Lung (tissue), 5 donors: ENCODE data around the gene CFHR2. TPM values are rescaled to one million over a fixed set of nuclear protein-coding genes. Genes with fewer than 3 reads are reported as not detected.

Experiments used
- polyA plus RNA-seq, 2 donors: library from polyadenylated mRNA; stranded (reverse); fragments of 200-250 nt; gene quantifications; one replicate each; pipeline ENCODE4 v1.2.1, GENCODE V29; 2013
- small RNA-seq: library from RNA; depleted of rRNA; stranded (forward); fragments of <200 nt; gene quantifications from one replicate; pipeline ENCODE3, GENCODE V24; 2014; ENCODE audit warnings: low replicate concordance
- total RNA-seq, 2 donors: library from RNA; depleted of rRNA in 1 of 2; stranded (reverse); fragments of >200 nt in 1 of 2; gene quantifications; one replicate each; pipeline ENCODE4 v1.2.1, GENCODE V29; 2014 to 2021
- donor health status: Bipolar disorder and iron deficiency.
- donor health status: healthy.
- donor health status: DM: yes; HTN: yes; CAD: no.

CFHR2 gene
- total and polyA plus RNA-seq, 4 donors = 0.28 TPM; not detected in 3

Small RNA genes lying within 50 kb of the gene (small RNA-seq; reads per million reads assigned to genes)
- gene AL139418.1 = not detected

Other genes starting within 250 kb of the CFHR2 start
- 1 to 10 TPM in 1 of 2 donors, under 1 TPM in 1; 0.28 to 1.5 TPM for gene CFHR3, start 168.9 kb upstream of the CFHR2 start, total RNA-seq
- under 1 TPM; 0.03 to 0.24 TPM for gene CFHR3, start 168.9 kb upstream of the CFHR2 start, polyA plus RNA-seq
- under 1 TPM; 0.21 to 0.82 TPM for gene CFHR1, start 124.0 kb upstream of the CFHR2 start, total RNA-seq
- under 1 TPM in 1 of 2 donors, not detected in 1; 0.39 TPM for gene CFHR1, start 124.0 kb upstream of the CFHR2 start, polyA plus RNA-seq
- not detected for gene CFHR4, start 55.7 kb upstream of the CFHR2 start, total RNA-seq
- not detected for gene CFHR4, start 55.7 kb upstream of the CFHR2 start, polyA plus RNA-seq
- not detected for gene CFHR5, start 33.8 kb downstream of the CFHR2 start, total RNA-seq
- not detected for gene CFHR5, start 33.8 kb downstream of the CFHR2 start, polyA plus RNA-seq
- gene F13B, start 123.5 kb downstream of the CFHR2 start, total RNA-seq = not detected
- not detected for gene F13B, start 123.5 kb downstream of the CFHR2 start, polyA plus RNA-seq
- 1 to 10 TPM in 1 of 2 donors, under 1 TPM in 1; 0.55 to 7.3 TPM for gene ASPM, start 202.9 kb downstream of the CFHR2 start, total RNA-seq
- gene ASPM, start 202.9 kb downstream of the CFHR2 start, polyA plus RNA-seq = under 1 TPM; 0.47 to 0.55 TPM